A549 (cell line): Measurements from ENCODE around the gene STARD4. TPM values are rescaled to one million over a fixed set of nuclear protein-coding genes. Genes with fewer than 3 reads are reported as not detected.

Experiments used
- ATAC-seq, 2 experiments: fragments of 200-7000 bp in 1 of 2; fragments of >200 bp in 1 of 2; cut with Nextera tagmentation in 1 of 2; cut with Tn5 transposase in 1 of 2; 3 replicates each; pipeline versions ENCODE4 v1.8.0 to v1.9.1; 2018 to 2020; ENCODE audit warnings: mild to moderate bottlenecking in 1 of 2, moderate library complexity in 1 of 2
- CTCF ChIA-PET: fragments of 300-600 bp; sonication (Branson Sonifier 250); formaldehyde crosslinking; extraction: SDS; loops from one replicate; lab custom pipeline; 2021; ENCODE audit warnings: antibody characterized with exemption, inconsistent platforms; lab: Yijun Ruan, JAX
- POLR2A ChIA-PET: fragments of 350-600 bp; formaldehyde crosslinking; extraction: SDS; loops from one replicate; lab custom pipeline; 2021; ENCODE audit warnings: antibody characterized with exemption, inconsistent platforms; lab: Yijun Ruan, JAX
- DNase-seq, 2 experiments: peaks; one replicate each; pipeline versions ENCODE4 v3.0.0 to v3.0.0-alpha.2; 2011 to 2016; ENCODE audit warnings: low read depth in 1 of 2, low spot score in 1 of 2
- FAIRE-seq: peaks from 2 replicates; lab custom pipeline; 2011; peaks lifted over from hg19 to GRCh38; lab: Jason Lieb, UNC
- H3K27ac ChIP-seq, 2 experiments: fragments of >200 bp; sonication (Bioruptor Twin); formaldehyde crosslinking; 3 replicates each; pipeline ENCODE4 v1.5.1; 2016 to 2017
- H3K4me1 ChIP-seq: fragments of >200 bp; sonication (Bioruptor Twin); formaldehyde crosslinking; 3 replicates; pipeline ENCODE4 v1.6.1; 2016
- H3K4me2 ChIP-seq: fragments of >200 bp; sonication (Bioruptor Twin); formaldehyde crosslinking; 3 replicates; pipeline ENCODE4 v1.6.1; 2016
- H3K4me3 ChIP-seq: fragments of >200 bp; sonication (Bioruptor Twin); formaldehyde crosslinking; 3 replicates; pipeline ENCODE4 v1.5.1; 2016
- H3K9me3 ChIP-seq: fragments of >200 bp; sonication (Bioruptor Twin); formaldehyde crosslinking; 3 replicates; pipeline ENCODE4 v1.6.1; 2016
- BHLHE40 ChIP-seq: IDR thresholded peaks from 2 replicates; pipeline ENCODE4 v1.6.1; 2012; ENCODE audit warnings: low read depth, low read length, inconsistent platforms
- CBX8 ChIP-seq: fragments of 200-600 bp; sonication (generic); IDR thresholded peaks from 2 replicates; pipeline ENCODE4 v1.6.1; 2016
- CHD2 ChIP-seq: fragments of 150-350 bp; IDR thresholded peaks from 2 replicates; pipeline ENCODE4 v1.6.1; 2014; ENCODE audit warnings: low read length; ENCODE audit not compliant: partially characterized antibody
- EHMT2 ChIP-seq: fragments of 200-600 bp; sonication (generic); IDR thresholded peaks from 2 replicates; pipeline ENCODE4 v1.6.1; 2016; ENCODE audit warnings: antibody characterized with exemption, low read depth, mild to moderate bottlenecking, moderate library complexity
- HOXB5 ChIP-seq: fragments of 250-450 bp; sonication (Bioruptor Pico); IDR thresholded peaks from 2 replicates; pipeline ENCODE4 v1.5.0; 2020; ENCODE audit warnings: mild to moderate bottlenecking, moderate library complexity
- JUNB ChIP-seq: fragments of >200 bp; sonication (Bioruptor Twin); formaldehyde crosslinking; IDR thresholded peaks from 2 replicates; pipeline ENCODE4 v1.6.1; 2016
- KDM1A ChIP-seq: fragments of 200-600 bp; sonication (generic); IDR thresholded peaks from 2 replicates; pipeline ENCODE4 v1.6.1; 2016; ENCODE audit warnings: low read depth, mild to moderate bottlenecking
- MYC ChIP-seq: IDR thresholded peaks from 2 replicates; pipeline ENCODE4 v1.6.1; 2012; ENCODE audit warnings: mild to moderate bottlenecking, inconsistent platforms, low read length, improper control_type of control experiment, borderline replicate concordance
- NR3C1 ChIP-seq: fragments of >200 bp; sonication (Bioruptor Twin); formaldehyde crosslinking; IDR thresholded peaks from 3 replicates; pipeline ENCODE4 v1.6.1; 2017
- POLR2AphosphoS2 ChIP-seq: conservative IDR thresholded peaks from 2 replicates; pipeline ENCODE4 v1.6.1; 2012; ENCODE audit warnings: low read length, improper control_type of control experiment, inconsistent platforms
- RAD21 ChIP-seq, 2 experiments: fragments of >200 bp in 1 of 2; sonication (Bioruptor Twin) in 1 of 2; formaldehyde crosslinking in 1 of 2; IDR thresholded peaks in 1 of 2; conservative IDR thresholded peaks in 1 of 2; 2 replicates in 1 of 2; 3 replicates in 1 of 2; pipeline ENCODE4 v1.6.1; 2012 to 2018; ENCODE audit warnings: inconsistent platforms in 1 of 2
- RCOR1 ChIP-seq: fragments of 150-350 bp; IDR thresholded peaks from 2 replicates; pipeline ENCODE4 v1.6.1; 2014; ENCODE audit warnings: antibody characterized with exemption, low read length, low read depth
- RFX5 ChIP-seq: fragments of 450-650 bp; IDR thresholded peaks from 2 replicates; pipeline ENCODE4 v1.7.1; 2014; ENCODE audit warnings: antibody characterized with exemption, mild to moderate bottlenecking, moderate library complexity
- TFCP2L1 ChIP-seq: fragments of 250-450 bp; sonication (Bioruptor Pico); IDR thresholded peaks from 2 replicates; pipeline ENCODE4 v1.5.0; 2021; ENCODE audit warnings: mild to moderate bottlenecking
- USF2 ChIP-seq: fragments of 450-650 bp; IDR thresholded peaks from 2 replicates; pipeline ENCODE4 v1.6.1; 2014; ENCODE audit warnings: antibody characterized with exemption
- ZC3H11A ChIP-seq: fragments of 450-650 bp; IDR thresholded peaks from 2 replicates; pipeline ENCODE4 v1.6.1; 2014; ENCODE audit warnings: antibody characterized with exemption, mild to moderate bottlenecking
- ZNF302 ChIP-seq: fragments of 250-450 bp; sonication (Bioruptor Pico); IDR thresholded peaks from 2 replicates; pipeline ENCODE4 v1.9.0; 2021; ENCODE audit warnings: inconsistent platforms, mild to moderate bottlenecking, moderate library complexity
- ZSCAN20 ChIP-seq: fragments of 250-450 bp; sonication (Bioruptor Pico); IDR thresholded peaks from 2 replicates; pipeline ENCODE4 v1.8.0; 2022; ENCODE audit warnings: mild to moderate bottlenecking, moderate library complexity
- WGBS: methylation state at CpG from one replicate; pipeline ENCODE4 v1.1.6; 2017; ENCODE audit errors: missing lambda C conversion rate; 5-methylcytosine and 5-hydroxymethylcytosine counted together
- polyA plus RNA-seq, 4 experiments: library from polyadenylated mRNA; depleted of rRNA in 3 of 4; stranded (reverse); fragments of >200 nt; fragmentation: RNase III in 1 of 4; extraction: RNeasy Plus Mini Kit Qiagen cat#74134 plus additional on column Dnase treatment in 1 of 4; gene quantifications; 2 replicates in 3 of 4; 3 replicates in 1 of 4; pipeline ENCODE4 v1.2.3, GENCODE V29; 2011 to 2017
- TF ChIP-seq, protein P1 (sequence below): fragments of 250-450 bp; sonication (Bioruptor Pico); IDR thresholded peaks from 2 replicates; pipeline ENCODE4 v1.5.0; 2020; ENCODE audit warnings: low read depth, mild to moderate bottlenecking, moderate library complexity
- TF ChIP-seq, protein P2 (sequence below): fragments of >200 bp; sonication (Bioruptor Twin); formaldehyde crosslinking; IDR thresholded peaks from 3 replicates; pipeline ENCODE4 v1.5.1; 2016
- TF ChIP-seq, protein P3 (sequence below): fragments of >200 bp; sonication (Bioruptor Twin); formaldehyde crosslinking; IDR thresholded peaks from 3 replicates; pipeline ENCODE4 v1.6.1; 2016

The STARD4 gene
- polyA plus RNA-seq, 2 of the 4 experiments (the other 2 are of a cell fraction), result 14.0 to 15.9 TPM

GRCh38 chr5:111472579-111472978 is 39.8 kb downstream of the STARD4 start:
- POLR2A ChIA-PET, result no interaction called here
- 33% methylated on average over 3 of the region's 3 CpGs for WGBS
- H3K9me3 ChIP-seq, result no peaks in the 10 kb centered on the region
- ATAC-seq, result no peak
- no peak overlapping the region for H3K27ac ChIP-seq
- no peak for FAIRE-seq
- CTCF ChIA-PET, result interaction anchor here (1.8 kb wide), 1 partner anchor 11 kb away, joined by 7 read pairs; no protein-coding TSS in a partner anchor
- H3K4me2 ChIP-seq, result no peak overlapping the region
- TF ChIP-seq TFCP2L1 (CRISPR knock-in tag) (no peak), CBX8 (no peak), EHMT2 (no peak), ZC3H11A (no peak), HOXB5 (CRISPR knock-in tag) (no peak), USF2 (no peak), KDM1A (no peak), ZSCAN20 (CRISPR knock-in tag) (no peak), RAD21 (conservative IDR thresholded peaks at IDR 0.05 in 1 of 2, IDR thresholded peaks at IDR 0.05 in 1 of 2) (no peak), RCOR1 (no peak), BHLHE40 (no peak)
- TF ChIP-seq, protein P1, sequence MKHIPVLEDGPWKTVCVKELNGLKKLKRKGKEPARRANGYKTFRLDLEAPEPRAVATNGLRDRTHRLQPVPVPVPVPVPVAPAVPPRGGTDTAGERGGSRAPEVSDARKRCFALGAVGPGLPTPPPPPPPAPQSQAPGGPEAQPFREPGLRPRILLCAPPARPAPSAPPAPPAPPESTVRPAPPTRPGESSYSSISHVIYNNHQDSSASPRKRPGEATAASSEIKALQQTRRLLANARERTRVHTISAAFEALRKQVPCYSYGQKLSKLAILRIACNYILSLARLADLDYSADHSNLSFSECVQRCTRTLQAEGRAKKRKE (CRISPR knock-in tag), result no peak
- TF ChIP-seq, protein P2, sequence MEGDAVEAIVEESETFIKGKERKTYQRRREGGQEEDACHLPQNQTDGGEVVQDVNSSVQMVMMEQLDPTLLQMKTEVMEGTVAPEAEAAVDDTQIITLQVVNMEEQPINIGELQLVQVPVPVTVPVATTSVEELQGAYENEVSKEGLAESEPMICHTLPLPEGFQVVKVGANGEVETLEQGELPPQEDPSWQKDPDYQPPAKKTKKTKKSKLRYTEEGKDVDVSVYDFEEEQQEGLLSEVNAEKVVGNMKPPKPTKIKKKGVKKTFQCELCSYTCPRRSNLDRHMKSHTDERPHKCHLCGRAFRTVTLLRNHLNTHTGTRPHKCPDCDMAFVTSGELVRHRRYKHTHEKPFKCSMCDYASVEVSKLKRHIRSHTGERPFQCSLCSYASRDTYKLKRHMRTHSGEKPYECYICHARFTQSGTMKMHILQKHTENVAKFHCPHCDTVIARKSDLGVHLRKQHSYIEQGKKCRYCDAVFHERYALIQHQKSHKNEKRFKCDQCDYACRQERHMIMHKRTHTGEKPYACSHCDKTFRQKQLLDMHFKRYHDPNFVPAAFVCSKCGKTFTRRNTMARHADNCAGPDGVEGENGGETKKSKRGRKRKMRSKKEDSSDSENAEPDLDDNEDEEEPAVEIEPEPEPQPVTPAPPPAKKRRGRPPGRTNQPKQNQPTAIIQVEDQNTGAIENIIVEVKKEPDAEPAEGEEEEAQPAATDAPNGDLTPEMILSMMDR, result no peak
- DNase-seq, result no peak
- H3K4me3 ChIP-seq, result no peak overlapping the region
- no peaks in the 10 kb centered on the region for H3K4me1 ChIP-seq

DNA sequence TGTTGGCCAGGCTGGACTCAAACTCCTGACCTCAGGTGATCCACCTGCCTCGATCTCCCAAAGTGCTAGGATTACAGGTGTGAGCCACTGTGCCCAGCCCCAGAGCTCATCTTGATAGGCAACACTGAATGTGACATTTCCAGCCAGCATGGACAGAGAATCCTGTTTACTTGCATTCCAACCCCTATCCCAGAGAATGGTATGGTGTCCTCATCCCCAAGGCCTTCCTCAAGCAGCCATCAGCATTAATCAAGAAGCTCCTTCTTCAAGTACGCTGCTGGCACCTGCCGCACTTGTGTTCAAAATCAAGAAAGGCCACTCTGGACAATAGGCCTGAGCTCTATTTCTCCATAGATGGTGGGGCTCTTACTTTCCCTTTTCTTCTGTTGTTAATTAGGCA is 40.2 kb downstream of the STARD4 start:
- no peak for FAIRE-seq
- no peak overlapping the region for H3K4me3 ChIP-seq
- H3K4me1 ChIP-seq, result no peaks in the 10 kb centered on the region
- no peak for ATAC-seq
- ChIA-PET POLR2A (no interaction called here), CTCF (interaction anchor here (0.9 to 1.8 kb wide), 3 partner anchors 10 to 248 kb away, joined by 3 to 7 read pairs (median 3); partner anchors contain the start of gene CAMK4)
- no peak overlapping the region for H3K27ac ChIP-seq
- TF ChIP-seq NR3C1, result no peak
- no peak for TF ChIP-seq CHD2
- no peak for TF ChIP-seq JUNB
- TF ChIP-seq RFX5, result no peak
- 54% methylated on average over 3 of the region's 3 CpGs for WGBS
- no peak for DNase-seq
- H3K4me2 ChIP-seq, result no peak overlapping the region
- no peaks in the 10 kb centered on the region for H3K9me3 ChIP-seq

- ATAC-seq, result no peak
- CTCF ChIA-PET, result interaction anchor here (0.7 to 2.3 kb wide), 2 partner anchors 11 to 62 kb away, joined by 3 to 6 read pairs; no protein-coding TSS in a partner anchor
- H3K4me1 ChIP-seq, result no peaks in the 10 kb centered on the region
- TF ChIP-seq POLR2AphosphoS2 (no peak), MYC (no peak), ZNF302 (CRISPR knock-in tag) (no peak)
- TF ChIP-seq, protein P3, sequence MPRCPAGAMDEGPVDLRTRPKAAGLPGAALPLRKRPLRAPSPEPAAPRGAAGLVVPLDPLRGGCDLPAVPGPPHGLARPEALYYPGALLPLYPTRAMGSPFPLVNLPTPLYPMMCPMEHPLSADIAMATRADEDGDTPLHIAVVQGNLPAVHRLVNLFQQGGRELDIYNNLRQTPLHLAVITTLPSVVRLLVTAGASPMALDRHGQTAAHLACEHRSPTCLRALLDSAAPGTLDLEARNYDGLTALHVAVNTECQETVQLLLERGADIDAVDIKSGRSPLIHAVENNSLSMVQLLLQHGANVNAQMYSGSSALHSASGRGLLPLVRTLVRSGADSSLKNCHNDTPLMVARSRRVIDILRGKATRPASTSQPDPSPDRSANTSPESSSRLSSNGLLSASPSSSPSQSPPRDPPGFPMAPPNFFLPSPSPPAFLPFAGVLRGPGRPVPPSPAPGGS, result no peak
- TF ChIP-seq, all 56 proteins: peak for 0
- H3K4me2 ChIP-seq, result no peak overlapping the region
- FAIRE-seq (no peak), DNase-seq (no peak)
- no peaks in the 10 kb centered on the region for H3K9me3 ChIP-seq
- POLR2A ChIA-PET, result no interaction called here
- H3K27ac ChIP-seq, result no peak overlapping the region
- 33% methylated on average over 2 of the region's 2 CpGs for WGBS
- no peak overlapping the region for H3K4me3 ChIP-seq
Measured at GRCh38 chr5:111469903-111470302, 42.4 kb downstream of the STARD4 start.
